ENCODE data around the gene ATP13A1. TPM values are rescaled to one million over a fixed set of nuclear protein-coding genes. Genes with fewer than 3 reads are reported as not detected.

ATP13A1 gene
- total RNA-seq, 2 donors from 2014 or later = 77.0 to 79.8 TPM

- peaks cover 2% of the 10 kb centered on the region for H3K9me3 Mint-ChIP-seq
- Histone ChIP-seq H3K4me3 (ENCODE audit: low read length) (peak overlapping the region; percentile 77), H3K36me3 (ENCODE audit: control insufficient read depth, insufficient read depth, low read length) (peaks cover 37% of the 10 kb centered on the region), H3K9me3 (ENCODE audit: control insufficient read depth, low read length) (no peaks in the 10 kb centered on the region), H3K27ac (ENCODE audit: low read depth, low read length) (no peak overlapping the region), H3K4me1 (ENCODE audit: control insufficient read depth, insufficient read depth, low read length) (no peaks in the 10 kb centered on the region), H3K9ac (ENCODE audit: extremely low read depth, low read length, poor library complexity, severe bottlenecking) (no peak overlapping the region), H3K27me3 (ENCODE audit: control insufficient read depth, insufficient read depth, low read length, poor library complexity, severe bottlenecking) (no peaks in the 10 kb centered on the region)
- no peaks in the 10 kb centered on the region for H3K27me3 Mint-ChIP-seq (ENCODE audit: insufficient read depth)
- peaks cover 18% of the 10 kb centered on the region for H3K4me1 Mint-ChIP-seq
- peak overlapping the region; percentile 74 for H3K27ac Mint-ChIP-seq
- no peak for DNase-seq
- H3K4me3 Mint-ChIP-seq = peak overlapping the region; percentile 87
- TF ChIP-seq CTCF (conservative IDR thresholded peaks at IDR 0.05) = no peak
- H3K36me3 Mint-ChIP-seq (ENCODE audit: low read depth) = peaks cover 39% of the 10 kb centered on the region
- WGBS, 2 experiments (ENCODE audit: insufficient coverage in 1 of 2, insufficient read length in 1 of 2) = 92 to 94% methylated on average over 10 of the region's 10 CpGs
Observed at GRCh38 chr19:19661141-19661674, 2.3 kb downstream of the ATP13A1 start.

DNA sequence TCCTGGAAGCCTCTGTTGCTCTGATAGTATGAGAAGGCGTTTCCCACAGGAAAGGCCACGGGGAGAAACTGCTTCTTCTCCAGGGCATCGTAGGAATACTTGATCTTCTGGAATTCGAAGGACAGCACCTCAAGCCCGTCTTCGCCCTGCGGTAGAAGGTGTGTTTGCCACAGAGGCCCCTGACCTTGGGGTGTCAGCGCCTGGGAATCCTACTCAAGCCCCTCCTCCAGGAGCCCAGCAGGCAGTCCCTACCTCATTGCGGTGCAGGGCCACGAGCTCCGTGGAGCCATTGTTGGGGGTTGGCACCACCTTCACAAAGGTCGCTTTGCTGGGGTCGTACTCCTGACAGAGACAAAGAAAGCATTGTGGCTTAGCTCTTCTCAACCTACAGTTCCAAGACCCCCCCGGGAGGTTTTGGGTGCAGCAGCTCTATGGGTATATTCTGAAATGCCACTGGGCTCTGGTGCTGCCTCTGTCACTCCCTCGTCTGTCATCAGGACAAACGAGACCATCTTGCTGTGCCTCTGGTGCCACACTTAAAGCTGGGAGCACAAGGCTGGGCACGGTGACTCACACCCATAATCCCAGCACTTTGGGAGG, 3.7 kb downstream of the ATP13A1 start:
- DNase-seq = peak; percentile 26
- Mint-ChIP-seq H3K9me3 (peaks cover 2% of the 10 kb centered on the region), H3K4me1 (peaks cover 18% of the 10 kb centered on the region), H3K27me3 (ENCODE audit: insufficient read depth) (no peaks in the 10 kb centered on the region), H3K4me3 (no peak overlapping the region), H3K36me3 (ENCODE audit: low read depth) (peaks cover 50% of the 10 kb centered on the region), H3K27ac (no peak overlapping the region)
- Histone ChIP-seq H3K36me3 (ENCODE audit: control insufficient read depth, insufficient read depth, low read length) (peaks cover 44% of the 10 kb centered on the region), H3K27ac (ENCODE audit: low read depth, low read length) (no peak overlapping the region), H3K4me3 (ENCODE audit: low read length) (no peak overlapping the region), H3K27me3 (ENCODE audit: control insufficient read depth, insufficient read depth, low read length, poor library complexity, severe bottlenecking) (no peaks in the 10 kb centered on the region), H3K4me1 (ENCODE audit: control insufficient read depth, insufficient read depth, low read length) (no peaks in the 10 kb centered on the region), H3K9me3 (ENCODE audit: control insufficient read depth, low read length) (no peaks in the 10 kb centered on the region), H3K9ac (ENCODE audit: extremely low read depth, low read length, poor library complexity, severe bottlenecking) (no peak overlapping the region)
- no peak for TF ChIP-seq CTCF (conservative IDR thresholded peaks at IDR 0.05)
- 94 to 95% methylated on average over 17 of the region's 17 CpGs for WGBS, 2 experiments (ENCODE audit: insufficient coverage in 1 of 2, insufficient read length in 1 of 2)

GRCh38 chr19:19657397-19657783, 6.1 kb downstream of the ATP13A1 start:
- peaks cover 67% of the 10 kb centered on the region for H3K36me3 ChIP-seq (ENCODE audit: control insufficient read depth, insufficient read depth, low read length)
- Mint-ChIP-seq H3K27me3 (ENCODE audit: insufficient read depth) (no peaks in the 10 kb centered on the region), H3K36me3 (ENCODE audit: low read depth) (peaks cover 63% of the 10 kb centered on the region)

More at GRCh38 chr19:19657397-19657783, 6.1 kb downstream of the ATP13A1 start:
- Histone ChIP-seq H3K4me3 (ENCODE audit: low read length) (no peak overlapping the region), H3K4me1 (ENCODE audit: control insufficient read depth, insufficient read depth, low read length) (no peaks in the 10 kb centered on the region), H3K27me3 (ENCODE audit: control insufficient read depth, insufficient read depth, low read length, poor library complexity, severe bottlenecking) (no peaks in the 10 kb centered on the region), H3K9ac (ENCODE audit: extremely low read depth, low read length, poor library complexity, severe bottlenecking) (no peak overlapping the region), H3K9me3 (ENCODE audit: control insufficient read depth, low read length) (no peaks in the 10 kb centered on the region), H3K27ac (ENCODE audit: low read depth, low read length) (no peak overlapping the region)
- DNase-seq = no peak
- no peak for TF ChIP-seq CTCF (conservative IDR thresholded peaks at IDR 0.05)
- Mint-ChIP-seq H3K4me1 (peaks cover 13% of the 10 kb centered on the region), H3K9me3 (no peaks in the 10 kb centered on the region), H3K4me3 (no peak overlapping the region), H3K27ac (no peak overlapping the region)
- WGBS, 2 experiments (ENCODE audit: insufficient coverage in 1 of 2, insufficient read length in 1 of 2) = 93 to 99% methylated on average over 10 of the region's 10 CpGs
